ENCODE data around the gene NKRF. TPM values are rescaled to one million over a fixed set of nuclear protein-coding genes. Genes with fewer than 3 reads are reported as not detected.

Gene NKRF
- total RNA-seq, 2 experiments from 2014 or later, result 22.3 to 23.5 TPM

- Mint-ChIP-seq H3K36me3 (ENCODE audit: low read depth) (peaks cover 10% of the 10 kb centered on the region), H3K4me3 (no peak overlapping the region), H3K9me3 (no peaks in the 10 kb centered on the region), H3K4me1 (ENCODE audit: low read depth) (peaks cover 4% of the 10 kb centered on the region), H3K27ac (peak overlapping the region; percentile 25), H3K27me3 (no peaks in the 10 kb centered on the region)
- ChIA-PET POLR2A (no interaction called here), CTCF (interaction anchor here (1.4 kb wide), 1 partner anchor 13 kb away, joined by 6 read pairs; no protein-coding TSS in a partner anchor)
- DNase-seq (no peak), ATAC-seq (no peak)
- no peak for TF ChIP-seq CTCF (IDR thresholded peaks at IDR 0.05)
- intact Hi-C loops (cut with micrococcal nuclease), result no loop called here
Observed at GRCh38 chrX:119622356-119623232, 16.4 kb upstream of the NKRF start.

- Mint-ChIP-seq H3K27ac (peak overlapping the region; percentile 25), H3K4me1 (ENCODE audit: low read depth) (peaks cover 8% of the 10 kb centered on the region), H3K4me3 (no peak overlapping the region), H3K9me3 (no peaks in the 10 kb centered on the region), H3K27me3 (no peaks in the 10 kb centered on the region), H3K36me3 (ENCODE audit: low read depth) (peaks cover 6% of the 10 kb centered on the region)
- ChIA-PET CTCF (interaction anchor here (1.5 to 1.7 kb wide), 2 partner anchors 9 to 12 kb away, joined by 5 to 11 read pairs; partner anchors contain the start of gene NKRF), POLR2A (interaction anchor here (0.6 to 3.0 kb wide), 2 partner anchors 12 to 28 kb away, joined by 3 to 11 read pairs; partner anchors contain the start of gene NKRF)
- intact Hi-C loops (cut with micrococcal nuclease), result no loop called here
- ATAC-seq (no peak), DNase-seq (no peak)
- TF ChIP-seq CTCF (IDR thresholded peaks at IDR 0.05), result no peak
Observed at GRCh38 chrX:119618439-119618838, 12.2 kb upstream of the NKRF start.

GRCh38 chrX:119617517-119618164 is 11.4 kb upstream of the NKRF start:
- no peaks in the 10 kb centered on the region for H3K27me3 Mint-ChIP-seq
- H3K4me1 Mint-ChIP-seq (ENCODE audit: low read depth), result peaks cover 8% of the 10 kb centered on the region
- peaks cover 6% of the 10 kb centered on the region for H3K36me3 Mint-ChIP-seq (ENCODE audit: low read depth)
- DNase-seq (no peak), ATAC-seq (no peak)
- TF ChIP-seq CTCF (IDR thresholded peaks at IDR 0.05), result no peak
- H3K27ac Mint-ChIP-seq, result no peak overlapping the region
- no peak overlapping the region for H3K4me3 Mint-ChIP-seq
- ChIA-PET CTCF (no interaction called here), POLR2A (interaction anchor here (3.0 kb wide), 1 partner anchor 11 kb away, joined by 11 read pairs; the partner anchor contains the start of gene NKRF)
- intact Hi-C loops (cut with micrococcal nuclease), result no loop called here
- no peaks in the 10 kb centered on the region for H3K9me3 Mint-ChIP-seq

- DNase-seq (no peak), ATAC-seq (no peak)
- peaks cover 6% of the 10 kb centered on the region for H3K4me1 Mint-ChIP-seq (ENCODE audit: low read depth)
- ChIA-PET CTCF (interaction anchor here (1.7 kb wide), 1 partner anchor 99 kb away, joined by 4 read pairs; no protein-coding TSS in a partner anchor), POLR2A (no interaction called here)
- intact Hi-C loops (cut with micrococcal nuclease), result no loop called here
- no peak overlapping the region for H3K27ac Mint-ChIP-seq
- no peaks in the 10 kb centered on the region for H3K9me3 Mint-ChIP-seq
- H3K4me3 Mint-ChIP-seq, result no peak overlapping the region
- no peak for TF ChIP-seq CTCF (IDR thresholded peaks at IDR 0.05)
- H3K27me3 Mint-ChIP-seq, result no peaks in the 10 kb centered on the region
- peaks cover 6% of the 10 kb centered on the region for H3K36me3 Mint-ChIP-seq (ENCODE audit: low read depth)
Observed at GRCh38 chrX:119614776-119615175, 8.6 kb upstream of the NKRF start.
